Right atrium auricular region (tissue), 2 donors: ENCODE data around the gene PADI6. TPM values are rescaled to one million over a fixed set of nuclear protein-coding genes. Genes with fewer than 3 reads are reported as not detected.

ENCODE experiments used
- DNase-seq: peaks from one replicate; pipeline ENCODE4 v3.0.0-alpha.2; 2019; ENCODE audit warnings: low spot score
- H3K27ac ChIP-seq, 2 donors: fragments of 200-600 bp; sonication (generic); 1 replicate in 1 of 2; 2 replicates in 1 of 2; pipeline ENCODE4 v1.5.1; 2016 to 2019
- H3K27me3 ChIP-seq, 2 donors: fragments of 200-600 bp; sonication (generic); one replicate each; pipeline versions ENCODE4 v1.5.1 to v1.6.0; 2017 to 2019
- H3K36me3 ChIP-seq: fragments of 200-600 bp; sonication (generic); one replicate; pipeline ENCODE4 v1.5.1; 2016
- H3K4me1 ChIP-seq, 2 donors: fragments of 200-600 bp; sonication (generic); one replicate each; pipeline versions ENCODE4 v1.5.1 to v1.6.0; 2017 to 2019
- H3K4me3 ChIP-seq, 2 donors: fragments of 200-600 bp; sonication (generic); 1 replicate in 1 of 2; 2 replicates in 1 of 2; pipeline ENCODE4 v1.5.1; 2017 to 2019; ENCODE audit warnings: mild to moderate bottlenecking in 1 of 2, moderate library complexity in 1 of 2
- H3K9me3 ChIP-seq, 2 donors: fragments of 200-600 bp; sonication (generic); one replicate each; pipeline ENCODE4 v1.5.1; 2019
- CTCF ChIP-seq, 2 donors: fragments of 200-600 bp; sonication (generic); IDR thresholded peaks; one replicate each; pipeline ENCODE4 v1.5.1; 2019; ENCODE audit warnings: antibody characterized with exemption in 2 of 2
- total RNA-seq, 2 donors: library from RNA; depleted of rRNA; stranded (reverse); fragments of >200 nt; gene quantifications; one replicate each; pipeline ENCODE4 v1.1.0, GENCODE V29; 2016

PADI6 gene
- total RNA-seq, 2 donors from 2014 or later: not detected

GRCh38 chr1:17346046-17346789 lies 25.8 kb upstream of the PADI6 start:
- no peak for TF ChIP-seq CTCF (IDR thresholded peaks at IDR 0.05)
- Histone ChIP-seq H3K9me3 (no peaks in the 10 kb centered on the region), H3K4me3 (no peak overlapping the region), H3K27ac (no peak overlapping the region), H3K4me1 (no peaks in the 10 kb centered on the region), H3K27me3 (no peaks in the 10 kb centered on the region), H3K36me3 (no peaks in the 10 kb centered on the region)
- DNase-seq: no peak

GRCh38 chr1:17347769-17348592 lies 24.0 kb upstream of the PADI6 start:
- no peaks in the 10 kb centered on the region for H3K9me3 ChIP-seq
- no peak for DNase-seq
- no peaks in the 10 kb centered on the region for H3K27me3 ChIP-seq
- H3K27ac ChIP-seq: no peak overlapping the region
- no peak overlapping the region for H3K4me3 ChIP-seq
- no peaks in the 10 kb centered on the region for H3K36me3 ChIP-seq
- no peaks in the 10 kb centered on the region for H3K4me1 ChIP-seq
- no peak for TF ChIP-seq CTCF (IDR thresholded peaks at IDR 0.05)

GRCh38 chr1:17348593-17349234 lies 23.3 kb upstream of the PADI6 start:
- Histone ChIP-seq H3K9me3 (no peaks in the 10 kb centered on the region), H3K4me3 (no peak overlapping the region), H3K4me1 (no peaks in the 10 kb centered on the region), H3K27ac (no peak overlapping the region), H3K27me3 (no peaks in the 10 kb centered on the region), H3K36me3 (no peaks in the 10 kb centered on the region)
- TF ChIP-seq CTCF (IDR thresholded peaks at IDR 0.05): no peak
- DNase-seq: no peak

- no peaks in the 10 kb centered on the region for H3K9me3 ChIP-seq
- no peak overlapping the region for H3K4me3 ChIP-seq
- no peaks in the 10 kb centered on the region for H3K27me3 ChIP-seq
- TF ChIP-seq CTCF (IDR thresholded peaks at IDR 0.05): no peak
- H3K4me1 ChIP-seq: no peaks in the 10 kb centered on the region
- no peaks in the 10 kb centered on the region for H3K36me3 ChIP-seq
- no peak overlapping the region for H3K27ac ChIP-seq
- no peak for DNase-seq
Measured at GRCh38 chr1:17350083-17350482, 21.9 kb upstream of the PADI6 start.

- TF ChIP-seq CTCF (IDR thresholded peaks at IDR 0.05): no peak
- DNase-seq: no peak
- Histone ChIP-seq H3K4me3 (no peak overlapping the region), H3K27me3 (no peaks in the 10 kb centered on the region), H3K36me3 (no peaks in the 10 kb centered on the region), H3K9me3 (no peaks in the 10 kb centered on the region), H3K27ac (no peak overlapping the region), H3K4me1 (no peaks in the 10 kb centered on the region)
Measured at GRCh38 chr1:17350928-17351446, 21.0 kb upstream of the PADI6 start.
